HCT116 (cell line): Measurements from ENCODE around the gene NEDD4L. TPM values are rescaled to one million over a fixed set of nuclear protein-coding genes. Genes with fewer than 3 reads are reported as not detected.
"Not testable (repeated sequence)": the region's sequence is repeated elsewhere in the genome, so short reads cannot be mapped to it uniquely, and the experiment has no call there.

Experiments
- ATAC-seq: fragments of 200-7000 bp; cut with Tn5 transposase; 2 replicates; pipeline ENCODE4 v1.9.1; 2020; ENCODE audit warnings: mild to moderate bottlenecking, moderate library complexity
- BruUV-seq: library from RNA; stranded (reverse); fragments of 400-500 nt; replicated peaks from 2 replicates; lab custom pipeline; 2021; lab: Mats Ljungman, UMichigan
- CTCF ChIA-PET: fragments of 300-600 bp; sonication (Branson Sonifier 250); formaldehyde crosslinking; loops from one replicate; lab custom pipeline; 2021; ENCODE audit warnings: antibody characterized with exemption; lab: Charles Lee
- POLR2A ChIA-PET: fragments of 300-600, 350-600 bp; sonication (Branson Sonifier 250); formaldehyde crosslinking; loops from one replicate; lab custom pipeline; 2021; ENCODE audit warnings: antibody characterized with exemption; lab: Charles Lee
- RAD21 ChIA-PET, 2 experiments: fragments of 300-600 bp; sonication (Branson Sonifier 250); formaldehyde crosslinking; loops; one replicate each; lab custom pipeline; 2023; ENCODE audit warnings: low total read pairs in 2 of 2; ENCODE audit not compliant: uncharacterized antibody in 2 of 2, unreplicated experiment in 2 of 2, low non-redundant PET in 1 of 2; lab: Charles Lee
- DNase-seq: peaks from one replicate; pipeline ENCODE4 v3.0.0-alpha.2; 2010; ENCODE audit warnings: low read depth, low spot score
- H2AFZ ChIP-seq: fragments of 200-600 bp; shearing (Covaris generic), sonication (generic); 2 replicates; pipeline ENCODE4 v1.6.1; 2017; ENCODE audit warnings: low read depth, mixed run types, mixed read lengths, antibody characterized with exemption, low read length; ENCODE audit not compliant: poor library complexity, severe bottlenecking
- H3K27ac ChIP-seq: 2 replicates; pipeline ENCODE4 v1.5.1; 2012; ENCODE audit warnings: low read depth, low read length
- H3K27me3 ChIP-seq: fragments of 200-600 bp; sonication (generic); 2 replicates; pipeline ENCODE4 v1.6.1; 2016; ENCODE audit warnings: mixed run types, low read length, mixed read lengths; ENCODE audit not compliant: insufficient read depth
- H3K36me3 ChIP-seq, 2 experiments: fragments of 200-500 bp in 1 of 2; fragments of 200-600 bp in 1 of 2; sonication (Bioruptor generic) in 1 of 2; sonication (generic) in 1 of 2; 2 replicates each; pipeline versions ENCODE4 v1.5.1 to v1.6.1; 2014 to 2016; ENCODE audit warnings: low read length in 2 of 2, inconsistent platforms in 1 of 2, mixed read lengths in 1 of 2, mixed run types in 1 of 2; ENCODE audit not compliant: insufficient read depth in 2 of 2, control insufficient read depth in 1 of 2
- H3K4me1 ChIP-seq, 2 experiments: fragments of 200-600 bp in 1 of 2; sonication (generic) in 1 of 2; 2 replicates each; pipeline versions ENCODE4 v1.5.1 to v1.6.1; 2012 to 2017; ENCODE audit warnings: low read length in 2 of 2, inconsistent platforms in 1 of 2, mild to moderate bottlenecking in 1 of 2, mixed read lengths in 1 of 2, mixed run types in 1 of 2, moderate library complexity in 1 of 2; ENCODE audit not compliant: insufficient read depth in 2 of 2, control insufficient read depth in 1 of 2
- H3K4me2 ChIP-seq: fragments of 200-600 bp; sonication (generic); 2 replicates; pipeline ENCODE4 v1.6.1; 2017; ENCODE audit warnings: mixed run types, low read length, mixed read lengths
- H3K4me3 ChIP-seq, 2 experiments: fragments of 200-600 bp in 1 of 2; sonication (generic) in 1 of 2; replicated peaks in 1 of 2; 2 replicates each; pipeline ENCODE4 v1.5.1; 2011 to 2016; ENCODE audit warnings: low read length in 2 of 2, control low read depth in 1 of 2, low read depth in 1 of 2, mild to moderate bottlenecking in 1 of 2, mixed read lengths in 1 of 2, mixed run types in 1 of 2
- H3K79me2 ChIP-seq: fragments of 200-600 bp; sonication (generic); 2 replicates; pipeline ENCODE4 v1.6.1; 2017; ENCODE audit warnings: mild to moderate bottlenecking, mixed run types, low read length, moderate library complexity, mixed read lengths; ENCODE audit not compliant: insufficient read depth
- H3K9ac ChIP-seq: fragments of 200-600 bp; sonication (generic); 2 replicates; pipeline ENCODE4 v1.6.1; 2016; ENCODE audit warnings: low read length, mixed read lengths
- H3K9me2 ChIP-seq: fragments of 200-600 bp; sonication (generic), shearing (Covaris generic); 2 replicates; pipeline ENCODE4 v1.6.1; 2017; ENCODE audit warnings: mixed run types, mild to moderate bottlenecking, moderate library complexity; ENCODE audit not compliant: insufficient read depth
- H3K9me3 ChIP-seq, 2 experiments: fragments of 200-500 bp in 1 of 2; fragments of 200-600 bp in 1 of 2; sonication (Bioruptor generic) in 1 of 2; sonication (generic) in 1 of 2; 2 replicates each; pipeline ENCODE4 v1.6.1; 2014 to 2017; ENCODE audit warnings: low read length in 2 of 2, mixed read lengths in 2 of 2, inconsistent platforms in 1 of 2, low read depth in 1 of 2, mild to moderate bottlenecking in 1 of 2, mixed run types in 1 of 2, moderate library complexity in 1 of 2; ENCODE audit not compliant: control insufficient read depth in 1 of 2, insufficient read depth in 1 of 2
- H4K20me1 ChIP-seq: fragments of 200-600 bp; sonication (generic), shearing (Covaris generic); 2 replicates; pipeline ENCODE4 v1.6.1; 2017; ENCODE audit warnings: mixed run types, mild to moderate bottlenecking, moderate library complexity; ENCODE audit not compliant: insufficient read depth
- JUND ChIP-seq: IDR thresholded peaks from 2 replicates; pipeline ENCODE4 v1.6.1; 2012
- RAD21 ChIP-seq: IDR thresholded peaks from 2 replicates; pipeline ENCODE4 v1.6.1; 2012; ENCODE audit warnings: low read depth, mild to moderate bottlenecking
- SIN3A ChIP-seq: IDR thresholded peaks from 2 replicates; pipeline ENCODE4 v1.6.1; 2012; ENCODE audit warnings: low read depth
- TCF7L2 ChIP-seq: IDR thresholded peaks from 2 replicates; pipeline ENCODE4 v1.7.0; 2011; ENCODE audit warnings: borderline replicate concordance, inconsistent platforms; ENCODE audit not compliant: insufficient read depth, insufficient read length; ENCODE audit errors: extremely low read depth
- YY1 ChIP-seq: IDR thresholded peaks from 2 replicates; pipeline ENCODE4 v1.6.1; 2011; ENCODE audit warnings: low read length, low read depth, moderate library complexity, mild to moderate bottlenecking; ENCODE audit not compliant: insufficient replicate concordance; ENCODE audit errors: extremely low read depth
- intact Hi-C: fragments of 100-400 bp; cut with micrococcal nuclease; formaldehyde crosslinking; loops from 2 replicates; pipeline ENCODE4 v1.10.0; 2022
- total RNA-seq: library from RNA; stranded (reverse); gene quantifications from one replicate; pipeline ENCODE4 v1.2.1, GENCODE V29; 2021; ENCODE audit not compliant: unreplicated experiment
- TF ChIP-seq, protein P1 (sequence below): IDR thresholded peaks from 2 replicates; pipeline ENCODE4 v1.6.1; 2012
- TF ChIP-seq, protein P2 (sequence below): IDR thresholded peaks from 2 replicates; pipeline ENCODE4 v1.6.1; 2012

The NEDD4L gene
- total RNA-seq, 1 experiment from 2014 or later = 41.5 TPM

DNA sequence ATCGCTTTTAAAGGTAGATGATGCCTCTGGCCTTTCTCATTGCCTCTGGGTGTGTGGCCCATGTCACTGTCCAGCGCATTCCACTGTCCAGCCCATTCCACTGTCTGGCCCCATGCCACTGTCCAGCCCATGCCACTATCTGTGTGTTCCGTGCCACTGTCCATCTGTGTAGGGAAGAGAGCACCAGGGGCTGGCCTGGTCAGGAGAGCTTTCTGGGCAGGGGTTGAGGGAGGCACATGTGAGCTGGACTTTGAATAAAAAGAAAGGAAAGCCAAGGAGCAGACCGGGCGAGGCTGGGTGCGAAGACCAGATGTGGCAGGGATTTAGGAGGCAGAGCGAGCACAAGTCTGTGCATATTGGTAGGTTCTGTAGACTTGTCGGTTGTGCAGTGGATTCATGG is 236.2 kb downstream of the NEDD4L start:
- no peak overlapping the region for H3K4me2 ChIP-seq
- RAD21 ChIA-PET = no interaction called here
- CTCF ChIA-PET = no interaction called here
- H4K20me1 ChIP-seq = no peaks in the 10 kb centered on the region
- BruUV-seq = no TSS peak
- no peak overlapping the region for H2AFZ ChIP-seq
- DNase-seq (no peak), ATAC-seq (no peak)
- H3K36me3 ChIP-seq = no peaks in the 10 kb centered on the region
- H3K9me3 ChIP-seq = no peaks in the 10 kb centered on the region
- POLR2A ChIA-PET = no interaction called here
- no peaks in the 10 kb centered on the region; a peak in 1 of 4 replicates for H3K4me1 ChIP-seq
- no peak overlapping the region for H3K4me3 ChIP-seq
- H3K79me2 ChIP-seq = no peaks in the 10 kb centered on the region
- H3K9me2 ChIP-seq = no peaks in the 10 kb centered on the region
- intact Hi-C loops = no loop called here
- H3K27ac ChIP-seq = no peak overlapping the region
- H3K9ac ChIP-seq = no peak overlapping the region
- H3K27me3 ChIP-seq = no peaks in the 10 kb centered on the region
- no peak for TF ChIP-seq SIN3A
- no peak for TF ChIP-seq YY1
- no peak for TF ChIP-seq TCF7L2
- TF ChIP-seq, protein P1, sequence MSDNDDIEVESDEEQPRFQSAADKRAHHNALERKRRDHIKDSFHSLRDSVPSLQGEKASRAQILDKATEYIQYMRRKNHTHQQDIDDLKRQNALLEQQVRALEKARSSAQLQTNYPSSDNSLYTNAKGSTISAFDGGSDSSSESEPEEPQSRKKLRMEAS = no peak
- TF ChIP-seq, protein P2, sequence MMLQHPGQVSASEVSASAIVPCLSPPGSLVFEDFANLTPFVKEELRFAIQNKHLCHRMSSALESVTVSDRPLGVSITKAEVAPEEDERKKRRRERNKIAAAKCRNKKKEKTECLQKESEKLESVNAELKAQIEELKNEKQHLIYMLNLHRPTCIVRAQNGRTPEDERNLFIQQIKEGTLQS = no peak
- no peak for TF ChIP-seq RAD21
- TF ChIP-seq JUND = no peak

GRCh38 chr18:58282872-58283271 is 238.8 kb downstream of the NEDD4L start:
- CTCF ChIA-PET, ATAC-seq, H3K27ac ChIP-seq, DNase-seq, H3K9ac ChIP-seq, H3K9me3 ChIP-seq, H3K4me2 ChIP-seq, BruUV-seq, RAD21 ChIA-PET, H3K9me2 ChIP-seq, H4K20me1 ChIP-seq, intact Hi-C loops, POLR2A ChIA-PET, H3K27me3 ChIP-seq, H3K4me1 ChIP-seq, H2AFZ ChIP-seq, H3K79me2 ChIP-seq, H3K4me3 ChIP-seq, H3K36me3 ChIP-seq: not testable (repeated sequence)
